ENCODE results near the gene MINDY4B.

MINDY4B gene

DNA sequence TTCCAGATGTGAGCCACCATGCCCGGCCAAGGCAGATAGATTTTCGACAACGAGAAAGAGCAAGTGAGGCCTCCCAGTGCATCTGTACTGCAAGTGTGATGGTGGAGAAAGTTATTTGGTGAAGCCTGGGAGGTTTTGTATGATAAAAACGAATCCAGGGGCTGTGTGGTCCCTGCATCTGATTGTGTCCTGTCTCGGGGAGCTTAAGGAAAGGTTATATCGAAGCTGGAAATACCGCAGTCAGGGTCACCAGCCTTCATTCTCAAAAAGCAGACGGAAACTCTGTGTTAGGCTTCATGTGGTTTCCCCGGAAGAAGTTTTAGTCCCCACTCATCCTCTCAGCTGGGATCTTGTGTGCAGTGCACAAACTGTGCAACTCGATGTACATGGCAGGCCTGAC, 3.4 kb downstream of the MINDY4B start:
- H3K27ac ChIP-seq (ENCODE audit: low read depth, low read length): no peak overlapping the region
- no peaks in the 10 kb centered on the region for H3K4me1 ChIP-seq (ENCODE audit: control insufficient read depth, low read length)
- peaks cover 30% of the 10 kb centered on the region for H3K27me3 ChIP-seq (ENCODE audit: control insufficient read depth, low read length)
- H3F3A ChIP-seq (ENCODE audit: control insufficient read depth, insufficient read depth): no peaks in the 10 kb centered on the region
- no peaks in the 10 kb centered on the region for H3K79me2 ChIP-seq (ENCODE audit: control insufficient read depth, low read length)
- H3K36me3 ChIP-seq (ENCODE audit: control insufficient read depth, low read length): no peaks in the 10 kb centered on the region
- H3K9me3 ChIP-seq (ENCODE audit: control insufficient read depth, insufficient read depth, low read length): no peaks in the 10 kb centered on the region
- H4K20me1 ChIP-seq (ENCODE audit: control insufficient read depth, insufficient read depth, low read depth, low read length): no peaks in the 10 kb centered on the region
- no peak for TF ChIP-seq EZH2phosphoT487 (IDR thresholded peaks at IDR 0.05; ENCODE audit: borderline replicate concordance, low read length)
- TF ChIP-seq, protein P1, sequence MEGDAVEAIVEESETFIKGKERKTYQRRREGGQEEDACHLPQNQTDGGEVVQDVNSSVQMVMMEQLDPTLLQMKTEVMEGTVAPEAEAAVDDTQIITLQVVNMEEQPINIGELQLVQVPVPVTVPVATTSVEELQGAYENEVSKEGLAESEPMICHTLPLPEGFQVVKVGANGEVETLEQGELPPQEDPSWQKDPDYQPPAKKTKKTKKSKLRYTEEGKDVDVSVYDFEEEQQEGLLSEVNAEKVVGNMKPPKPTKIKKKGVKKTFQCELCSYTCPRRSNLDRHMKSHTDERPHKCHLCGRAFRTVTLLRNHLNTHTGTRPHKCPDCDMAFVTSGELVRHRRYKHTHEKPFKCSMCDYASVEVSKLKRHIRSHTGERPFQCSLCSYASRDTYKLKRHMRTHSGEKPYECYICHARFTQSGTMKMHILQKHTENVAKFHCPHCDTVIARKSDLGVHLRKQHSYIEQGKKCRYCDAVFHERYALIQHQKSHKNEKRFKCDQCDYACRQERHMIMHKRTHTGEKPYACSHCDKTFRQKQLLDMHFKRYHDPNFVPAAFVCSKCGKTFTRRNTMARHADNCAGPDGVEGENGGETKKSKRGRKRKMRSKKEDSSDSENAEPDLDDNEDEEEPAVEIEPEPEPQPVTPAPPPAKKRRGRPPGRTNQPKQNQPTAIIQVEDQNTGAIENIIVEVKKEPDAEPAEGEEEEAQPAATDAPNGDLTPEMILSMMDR (IDR thresholded peaks at IDR 0.05; ENCODE audit: low read depth, low read length, poor library complexity, severe bottlenecking): no peak
- no peak overlapping the region for H3K4me2 ChIP-seq (ENCODE audit: low read length)
- H3K9me2 ChIP-seq (replicated peaks; ENCODE audit: control insufficient read depth, low read length): no peaks in the 10 kb centered on the region
- no peak overlapping the region for H3K4me3 ChIP-seq (ENCODE audit: low read length)

DNA sequence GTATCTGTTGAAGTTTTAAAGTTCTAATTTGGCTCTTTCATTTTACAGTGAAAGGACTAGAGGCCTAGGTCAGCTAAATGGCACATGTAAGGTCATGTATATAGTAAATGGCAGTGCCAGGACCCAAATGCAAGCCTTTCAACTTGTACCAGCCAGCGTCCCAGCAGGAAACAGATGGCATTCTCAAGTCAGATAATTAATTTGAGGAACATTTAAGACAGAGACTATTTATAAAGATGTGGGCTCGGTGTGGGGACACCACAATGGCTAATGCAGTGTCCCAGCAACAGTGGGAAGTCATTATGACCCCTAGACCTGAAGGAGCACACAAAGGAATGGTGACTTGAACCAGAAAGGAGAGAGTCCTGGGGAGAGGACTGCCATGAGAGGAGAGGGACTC, 6.1 kb downstream of the MINDY4B start:
- Histone ChIP-seq H3K79me2 (ENCODE audit: control insufficient read depth, low read length) (no peaks in the 10 kb centered on the region), H3K36me3 (ENCODE audit: control insufficient read depth, low read length) (no peaks in the 10 kb centered on the region), H3K4me1 (ENCODE audit: control insufficient read depth, low read length) (no peaks in the 10 kb centered on the region), H3K9me2 (replicated peaks; ENCODE audit: control insufficient read depth, low read length) (no peaks in the 10 kb centered on the region), H3K27ac (ENCODE audit: low read depth, low read length) (no peak overlapping the region), H3K4me3 (ENCODE audit: low read length) (no peak overlapping the region), H3K9me3 (ENCODE audit: control insufficient read depth, insufficient read depth, low read length) (no peaks in the 10 kb centered on the region), H4K20me1 (ENCODE audit: control insufficient read depth, insufficient read depth, low read depth, low read length) (no peaks in the 10 kb centered on the region), H3K27me3 (ENCODE audit: control insufficient read depth, low read length) (peaks cover 18% of the 10 kb centered on the region), H3K4me2 (ENCODE audit: low read length) (no peak overlapping the region), H3F3A (ENCODE audit: control insufficient read depth, insufficient read depth) (no peaks in the 10 kb centered on the region)
- TF ChIP-seq EZH2phosphoT487 (IDR thresholded peaks at IDR 0.05; ENCODE audit: borderline replicate concordance, low read length): no peak
- TF ChIP-seq, protein P1 (IDR thresholded peaks at IDR 0.05; ENCODE audit: low read depth, low read length, poor library complexity, severe bottlenecking): no peak

DNA sequence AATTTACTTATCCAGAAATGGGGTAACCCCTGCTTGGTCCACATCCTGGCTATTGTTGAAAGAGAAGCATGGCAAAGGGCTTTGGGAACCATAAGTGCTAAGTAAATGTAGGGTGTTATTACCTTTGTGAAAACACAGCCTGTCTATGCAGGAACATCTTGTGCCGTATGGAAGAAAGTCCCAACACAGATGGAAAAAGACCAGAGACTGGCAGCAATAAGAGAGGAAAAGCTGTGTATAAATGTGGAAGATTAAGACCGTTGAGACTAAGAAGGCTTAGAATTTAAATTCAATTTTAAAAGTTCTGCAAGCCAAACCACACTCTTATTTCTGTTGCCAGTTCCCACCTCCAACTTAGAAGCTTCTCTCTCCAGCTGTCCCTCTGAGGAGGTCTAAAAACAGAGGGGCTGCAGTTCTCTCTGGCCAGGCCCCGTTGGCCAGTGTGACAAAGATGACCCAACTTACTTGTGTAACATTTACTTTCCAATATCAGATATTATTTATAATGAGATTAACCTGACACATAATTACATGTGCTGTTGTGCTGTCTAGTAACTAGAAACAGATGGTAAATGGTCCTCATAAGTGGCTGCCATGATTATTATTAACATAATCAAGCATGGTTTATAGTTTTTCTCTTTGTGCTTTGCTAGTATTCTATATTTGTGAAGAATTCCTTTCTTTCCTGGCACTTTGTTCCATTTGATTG, 7.0 kb downstream of the MINDY4B start:
- Histone ChIP-seq H3K9me3 (ENCODE audit: control insufficient read depth, insufficient read depth, low read length) (no peaks in the 10 kb centered on the region), H3F3A (ENCODE audit: control insufficient read depth, insufficient read depth) (no peaks in the 10 kb centered on the region), H3K79me2 (ENCODE audit: control insufficient read depth, low read length) (no peaks in the 10 kb centered on the region), H3K4me2 (ENCODE audit: low read length) (no peak overlapping the region), H3K9me2 (replicated peaks; ENCODE audit: control insufficient read depth, low read length) (no peaks in the 10 kb centered on the region), H3K36me3 (ENCODE audit: control insufficient read depth, low read length) (no peaks in the 10 kb centered on the region), H3K27ac (ENCODE audit: low read depth, low read length) (no peak overlapping the region), H3K4me3 (ENCODE audit: low read length) (no peak overlapping the region), H4K20me1 (ENCODE audit: control insufficient read depth, insufficient read depth, low read depth, low read length) (no peaks in the 10 kb centered on the region), H3K27me3 (ENCODE audit: control insufficient read depth, low read length) (peaks cover 17% of the 10 kb centered on the region), H3K4me1 (ENCODE audit: control insufficient read depth, low read length) (no peaks in the 10 kb centered on the region)
- TF ChIP-seq EZH2phosphoT487 (IDR thresholded peaks at IDR 0.05; ENCODE audit: borderline replicate concordance, low read length): no peak
- TF ChIP-seq, protein P1 (IDR thresholded peaks at IDR 0.05; ENCODE audit: low read depth, low read length, poor library complexity, severe bottlenecking): no peak
